HCT116 (cell line): ENCODE measurements around the gene KASH5. TPM values are rescaled to one million over a fixed set of nuclear protein-coding genes. Genes with fewer than 3 reads are reported as not detected.
A peak's percentile ranks its signal among the peaks of the same experiment; 100 is the strongest.

Experiments used
- ATAC-seq: fragments of 200-7000 bp; cut with Tn5 transposase; 2 replicates; pipeline ENCODE4 v1.9.1; 2020; ENCODE audit warnings: mild to moderate bottlenecking, moderate library complexity
- BruUV-seq: library from RNA; stranded (reverse); fragments of 400-500 nt; replicated peaks from 2 replicates; lab custom pipeline; 2021; lab: Mats Ljungman, UMichigan
- CTCF ChIA-PET: fragments of 300-600 bp; sonication (Branson Sonifier 250); formaldehyde crosslinking; loops from one replicate; lab custom pipeline; 2021; ENCODE audit warnings: antibody characterized with exemption; lab: Charles Lee
- POLR2A ChIA-PET: fragments of 300-600, 350-600 bp; sonication (Branson Sonifier 250); formaldehyde crosslinking; loops from one replicate; lab custom pipeline; 2021; ENCODE audit warnings: antibody characterized with exemption; lab: Charles Lee
- RAD21 ChIA-PET, 2 experiments: fragments of 300-600 bp; sonication (Branson Sonifier 250); formaldehyde crosslinking; loops; one replicate each; lab custom pipeline; 2023; ENCODE audit warnings: low total read pairs in 2 of 2; ENCODE audit not compliant: uncharacterized antibody in 2 of 2, unreplicated experiment in 2 of 2, low non-redundant PET in 1 of 2; lab: Charles Lee
- DNase-seq: peaks from one replicate; pipeline ENCODE4 v3.0.0-alpha.2; 2010; ENCODE audit warnings: low read depth, low spot score
- H2AFZ ChIP-seq: fragments of 200-600 bp; shearing (Covaris generic), sonication (generic); 2 replicates; pipeline ENCODE4 v1.6.1; 2017; ENCODE audit warnings: low read depth, mixed run types, mixed read lengths, antibody characterized with exemption, low read length; ENCODE audit not compliant: poor library complexity, severe bottlenecking
- H3K27ac ChIP-seq: 2 replicates; pipeline ENCODE4 v1.5.1; 2012; ENCODE audit warnings: low read depth, low read length
- H3K27me3 ChIP-seq: fragments of 200-600 bp; sonication (generic); 2 replicates; pipeline ENCODE4 v1.6.1; 2016; ENCODE audit warnings: mixed run types, low read length, mixed read lengths; ENCODE audit not compliant: insufficient read depth
- H3K36me3 ChIP-seq, 2 experiments: fragments of 200-500 bp in 1 of 2; fragments of 200-600 bp in 1 of 2; sonication (Bioruptor generic) in 1 of 2; sonication (generic) in 1 of 2; 2 replicates each; pipeline versions ENCODE4 v1.5.1 to v1.6.1; 2014 to 2016; ENCODE audit warnings: low read length in 2 of 2, inconsistent platforms in 1 of 2, mixed read lengths in 1 of 2, mixed run types in 1 of 2; ENCODE audit not compliant: insufficient read depth in 2 of 2, control insufficient read depth in 1 of 2
- H3K4me1 ChIP-seq, 2 experiments: fragments of 200-600 bp in 1 of 2; sonication (generic) in 1 of 2; 2 replicates each; pipeline versions ENCODE4 v1.5.1 to v1.6.1; 2012 to 2017; ENCODE audit warnings: low read length in 2 of 2, inconsistent platforms in 1 of 2, mild to moderate bottlenecking in 1 of 2, mixed read lengths in 1 of 2, mixed run types in 1 of 2, moderate library complexity in 1 of 2; ENCODE audit not compliant: insufficient read depth in 2 of 2, control insufficient read depth in 1 of 2
- H3K4me2 ChIP-seq: fragments of 200-600 bp; sonication (generic); 2 replicates; pipeline ENCODE4 v1.6.1; 2017; ENCODE audit warnings: mixed run types, low read length, mixed read lengths
- H3K4me3 ChIP-seq, 2 experiments: fragments of 200-600 bp in 1 of 2; sonication (generic) in 1 of 2; replicated peaks in 1 of 2; 2 replicates each; pipeline ENCODE4 v1.5.1; 2011 to 2016; ENCODE audit warnings: low read length in 2 of 2, control low read depth in 1 of 2, low read depth in 1 of 2, mild to moderate bottlenecking in 1 of 2, mixed read lengths in 1 of 2, mixed run types in 1 of 2
- H3K79me2 ChIP-seq: fragments of 200-600 bp; sonication (generic); 2 replicates; pipeline ENCODE4 v1.6.1; 2017; ENCODE audit warnings: mild to moderate bottlenecking, mixed run types, low read length, moderate library complexity, mixed read lengths; ENCODE audit not compliant: insufficient read depth
- H3K9ac ChIP-seq: fragments of 200-600 bp; sonication (generic); 2 replicates; pipeline ENCODE4 v1.6.1; 2016; ENCODE audit warnings: low read length, mixed read lengths
- H3K9me2 ChIP-seq: fragments of 200-600 bp; sonication (generic), shearing (Covaris generic); 2 replicates; pipeline ENCODE4 v1.6.1; 2017; ENCODE audit warnings: mixed run types, mild to moderate bottlenecking, moderate library complexity; ENCODE audit not compliant: insufficient read depth
- H3K9me3 ChIP-seq, 2 experiments: fragments of 200-500 bp in 1 of 2; fragments of 200-600 bp in 1 of 2; sonication (Bioruptor generic) in 1 of 2; sonication (generic) in 1 of 2; 2 replicates each; pipeline ENCODE4 v1.6.1; 2014 to 2017; ENCODE audit warnings: low read length in 2 of 2, mixed read lengths in 2 of 2, inconsistent platforms in 1 of 2, low read depth in 1 of 2, mild to moderate bottlenecking in 1 of 2, mixed run types in 1 of 2, moderate library complexity in 1 of 2; ENCODE audit not compliant: control insufficient read depth in 1 of 2, insufficient read depth in 1 of 2
- H4K20me1 ChIP-seq: fragments of 200-600 bp; sonication (generic), shearing (Covaris generic); 2 replicates; pipeline ENCODE4 v1.6.1; 2017; ENCODE audit warnings: mixed run types, mild to moderate bottlenecking, moderate library complexity; ENCODE audit not compliant: insufficient read depth
- FOSL1 ChIP-seq: IDR thresholded peaks from 2 replicates; pipeline ENCODE4 v1.6.1; 2012; ENCODE audit warnings: low read depth
- JUND ChIP-seq: IDR thresholded peaks from 2 replicates; pipeline ENCODE4 v1.6.1; 2012
- REST ChIP-seq: IDR thresholded peaks from 2 replicates; pipeline ENCODE4 v1.6.1; 2012; ENCODE audit warnings: low read depth
- SP1 ChIP-seq: IDR thresholded peaks from 2 replicates; pipeline ENCODE4 v1.6.1; 2012; ENCODE audit warnings: low read depth
- SRF ChIP-seq: IDR thresholded peaks from 2 replicates; pipeline ENCODE4 v1.6.1; 2012; ENCODE audit warnings: low read depth
- intact Hi-C: fragments of 100-400 bp; cut with micrococcal nuclease; formaldehyde crosslinking; loops from 2 replicates; pipeline ENCODE4 v1.10.0; 2022
- total RNA-seq: library from RNA; stranded (reverse); gene quantifications from one replicate; pipeline ENCODE4 v1.2.1, GENCODE V29; 2021; ENCODE audit not compliant: unreplicated experiment

The KASH5 gene
- total RNA-seq, 1 experiment from 2014 or later = not detected

GRCh38 chr19:49441960-49442350 is 53.9 kb downstream of the KASH5 start (continued):
- TF ChIP-seq REST (no peak), SP1 (no peak), SRF (no peak), JUND (no peak), FOSL1 (no peak)

- DNase-seq (no peak), ATAC-seq (no peak)
- H3K27me3 ChIP-seq = peaks cover 19% of the 10 kb centered on the region
- H3K9me2 ChIP-seq = no peaks in the 10 kb centered on the region
- H2AFZ ChIP-seq = peak overlapping the region; percentile 68
- intact Hi-C loops = loop anchor here (2.0 kb wide), 1 partner anchor 218 kb away; no protein-coding TSS in a partner anchor
- TF ChIP-seq JUND = no peak
- TF ChIP-seq FOSL1 = no peak
- H3K4me3 ChIP-seq = peak overlapping the region; percentile 63 to 80; a peak in 3 of 4 replicates
- ChIA-PET RAD21 (interaction anchor here (0.8 to 1.1 kb wide), 3 partner anchors 16 to 51 kb away, joined by 3 to 5 read pairs (median 5); no protein-coding TSS in a partner anchor), CTCF (interaction anchor here (0.6 to 1.5 kb wide), 12 partner anchors 10 to 478 kb away, joined by 3 to 15 read pairs (median 3); partner anchors contain the start of genes DKKL1, PIH1D1 and TEAD2), POLR2A (interaction anchor here (0.5 to 1.2 kb wide), 7 partner anchors 10 to 213 kb away, joined by 3 to 8 read pairs (median 4); partner anchors contain the start of genes ALDH16A1 and PIH1D1)
- peaks cover 7 to 33% of the 10 kb centered on the region in 2 experiments; a peak in 3 of 4 replicates for H3K4me1 ChIP-seq
- H3K4me2 ChIP-seq = peak overlapping the region; percentile 98
- BruUV-seq = no TSS peak
- H4K20me1 ChIP-seq = no peaks in the 10 kb centered on the region
- H3K36me3 ChIP-seq = peaks cover 4 to 9% of the 10 kb centered on the region in 2 experiments; a peak in 2 of 4 replicates
- peak overlapping the region; percentile 86 for H3K9ac ChIP-seq
- no peaks in the 10 kb centered on the region for H3K9me3 ChIP-seq
- no peaks in the 10 kb centered on the region for H3K79me2 ChIP-seq
- peak overlapping the region; percentile 92; the same call in 1 of the 2 replicates for H3K27ac ChIP-seq
Observed at GRCh38 chr19:49442354-49442753, 54.3 kb downstream of the KASH5 start.
